ENCODE results near the gene WDFY3.

Gene WDFY3

DNA sequence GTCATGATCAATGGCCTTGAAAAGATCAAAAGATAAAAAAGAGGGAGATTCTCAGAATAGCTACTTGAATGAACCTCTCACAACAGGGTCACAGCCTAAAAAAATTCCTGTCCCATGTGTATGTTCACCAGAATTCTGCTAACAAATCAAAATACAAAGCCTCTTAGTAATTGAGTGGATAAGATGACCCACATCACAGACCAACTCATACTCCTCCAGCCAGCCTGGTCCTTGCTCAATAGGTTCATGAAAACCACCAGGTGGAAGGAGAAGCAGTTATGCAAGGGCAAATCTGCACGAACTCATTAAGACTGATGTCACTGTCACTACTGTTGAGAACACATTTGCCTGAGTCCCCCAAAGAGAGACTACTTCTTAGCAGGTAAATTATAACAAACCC is 21.5 kb downstream of the WDFY3 start:
- Histone ChIP-seq H3K4me3 (ENCODE audit: low read depth in 1 of 2, low read length in 2 of 2) (no peak overlapping the region), H3K4me1 (ENCODE audit: insufficient read depth, low read length) (peaks cover 9% of the 10 kb centered on the region), H3K36me3 (ENCODE audit: insufficient read depth, low read length) (no peaks in the 10 kb centered on the region), H3K9me3 (ENCODE audit: low read length) (no peaks in the 10 kb centered on the region), H3K27ac (ENCODE audit: low read depth, low read length) (no peak overlapping the region), H3K9ac (ENCODE audit: low read length) (no peak overlapping the region), H3K27me3 (ENCODE audit: control insufficient read depth in 1 of 2, insufficient read depth in 2 of 2, low read length in 2 of 2) (no peaks in the 10 kb centered on the region)

GRCh38 chr4:84940960-84941359 is 25.5 kb downstream of the WDFY3 start:
- Histone ChIP-seq H3K36me3 (ENCODE audit: insufficient read depth, low read length) (no peaks in the 10 kb centered on the region), H3K27ac (ENCODE audit: low read depth, low read length) (no peak overlapping the region), H3K4me1 (ENCODE audit: insufficient read depth, low read length) (peaks cover 26% of the 10 kb centered on the region), H3K9me3 (ENCODE audit: low read length) (no peaks in the 10 kb centered on the region), H3K27me3 (ENCODE audit: control insufficient read depth in 1 of 2, insufficient read depth in 2 of 2, low read length in 2 of 2) (no peaks in the 10 kb centered on the region), H3K9ac (ENCODE audit: low read length) (no peak overlapping the region), H3K4me3 (ENCODE audit: low read depth in 1 of 2, low read length in 2 of 2) (no peak overlapping the region)

- Histone ChIP-seq H3K36me3 (ENCODE audit: insufficient read depth, low read length) (no peaks in the 10 kb centered on the region), H3K4me3 (ENCODE audit: low read depth in 1 of 2, low read length in 2 of 2) (no peak overlapping the region), H3K27me3 (ENCODE audit: control insufficient read depth in 1 of 2, insufficient read depth in 2 of 2, low read length in 2 of 2) (no peaks in the 10 kb centered on the region), H3K9me3 (ENCODE audit: low read length) (no peaks in the 10 kb centered on the region), H3K9ac (ENCODE audit: low read length) (no peak overlapping the region), H3K27ac (ENCODE audit: low read depth, low read length) (no peak overlapping the region), H3K4me1 (ENCODE audit: insufficient read depth, low read length) (peaks cover 26% of the 10 kb centered on the region)
Observed at GRCh38 chr4:84939113-84939512, 27.4 kb downstream of the WDFY3 start.

GRCh38 chr4:84938316-84938715 is 28.2 kb downstream of the WDFY3 start:
- Histone ChIP-seq H3K27me3 (ENCODE audit: control insufficient read depth in 1 of 2, insufficient read depth in 2 of 2, low read length in 2 of 2) (no peaks in the 10 kb centered on the region), H3K9ac (ENCODE audit: low read length) (no peak overlapping the region), H3K4me3 (ENCODE audit: low read depth in 1 of 2, low read length in 2 of 2) (no peak overlapping the region), H3K9me3 (ENCODE audit: low read length) (no peaks in the 10 kb centered on the region), H3K4me1 (ENCODE audit: insufficient read depth, low read length) (peaks cover 26% of the 10 kb centered on the region), H3K27ac (ENCODE audit: low read depth, low read length) (no peak overlapping the region), H3K36me3 (ENCODE audit: insufficient read depth, low read length) (no peaks in the 10 kb centered on the region)

DNA sequence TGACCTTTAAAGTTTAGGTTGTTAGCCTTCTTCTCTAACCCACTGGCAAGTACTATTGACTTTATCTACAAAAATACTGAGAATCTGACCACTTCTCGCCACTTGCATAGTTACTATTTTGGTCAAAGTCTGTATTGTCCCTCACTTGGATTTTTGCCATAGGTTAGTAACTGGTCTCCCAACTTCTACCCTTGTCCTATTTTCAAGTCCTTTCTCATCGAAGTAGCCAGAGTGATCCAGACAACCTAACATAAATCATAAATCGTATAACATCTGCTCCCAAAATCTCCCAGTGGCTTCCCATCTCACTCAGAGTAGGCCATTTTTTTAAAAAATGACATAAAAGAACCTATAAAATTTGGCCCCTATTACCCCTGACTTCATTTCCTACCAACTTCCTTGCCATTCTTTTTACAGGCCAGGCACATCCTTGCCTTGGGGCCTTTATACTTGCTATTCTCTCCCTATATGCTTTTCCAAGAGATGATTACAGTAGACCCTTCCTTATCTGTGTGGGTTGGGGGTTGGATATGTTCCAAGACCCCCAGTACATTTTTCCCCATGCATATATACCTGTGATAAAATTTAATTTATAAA is 29.0 kb downstream of the WDFY3 start:
- peaks cover 26% of the 10 kb centered on the region for H3K4me1 ChIP-seq (ENCODE audit: insufficient read depth, low read length)
- no peak overlapping the region for H3K9ac ChIP-seq (ENCODE audit: low read length)
- H3K36me3 ChIP-seq (ENCODE audit: insufficient read depth, low read length): no peaks in the 10 kb centered on the region
- H3K4me3 ChIP-seq (ENCODE audit: low read depth in 1 of 2, low read length in 2 of 2): no peak overlapping the region
- no peak overlapping the region for H3K27ac ChIP-seq (ENCODE audit: low read depth, low read length)
- no peaks in the 10 kb centered on the region for H3K9me3 ChIP-seq (ENCODE audit: low read length)
- no peaks in the 10 kb centered on the region for H3K27me3 ChIP-seq (ENCODE audit: control insufficient read depth in 1 of 2, insufficient read depth in 2 of 2, low read length in 2 of 2)

DNA sequence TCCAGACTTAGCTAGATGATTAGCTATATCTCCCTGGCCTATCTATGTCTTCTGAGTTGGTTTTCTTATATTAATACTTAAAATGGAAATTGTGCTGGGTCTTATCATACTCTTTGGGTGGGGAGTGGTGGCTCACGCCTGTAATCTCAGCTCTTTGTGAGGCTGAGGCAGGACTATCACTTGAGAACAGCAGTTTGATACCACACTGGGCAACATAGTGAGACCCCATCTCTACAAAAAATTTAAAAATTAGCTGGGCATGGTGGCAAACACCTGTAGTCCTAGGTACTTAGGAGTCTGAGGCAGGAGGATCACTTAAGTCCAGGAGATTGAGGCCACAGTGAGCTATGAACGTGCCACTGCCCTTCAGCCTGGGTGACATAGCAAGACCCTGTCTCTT is 30.4 kb downstream of the WDFY3 start:
- Histone ChIP-seq H3K36me3 (ENCODE audit: insufficient read depth, low read length) (peaks cover 9% of the 10 kb centered on the region), H3K4me3 (ENCODE audit: low read depth in 1 of 2, low read length in 2 of 2) (no peak overlapping the region), H3K4me1 (ENCODE audit: insufficient read depth, low read length) (peaks cover 26% of the 10 kb centered on the region), H3K9ac (ENCODE audit: low read length) (no peak overlapping the region), H3K27me3 (ENCODE audit: control insufficient read depth in 1 of 2, insufficient read depth in 2 of 2, low read length in 2 of 2) (no peaks in the 10 kb centered on the region), H3K9me3 (ENCODE audit: low read length) (no peaks in the 10 kb centered on the region), H3K27ac (ENCODE audit: low read depth, low read length) (no peak overlapping the region)

GRCh38 chr4:84932462-84932861 is 34.0 kb downstream of the WDFY3 start:
- Histone ChIP-seq H3K27me3 (ENCODE audit: control insufficient read depth in 1 of 2, insufficient read depth in 2 of 2, low read length in 2 of 2) (no peaks in the 10 kb centered on the region), H3K4me3 (ENCODE audit: low read depth in 1 of 2, low read length in 2 of 2) (no peak overlapping the region), H3K9me3 (ENCODE audit: low read length) (no peaks in the 10 kb centered on the region), H3K4me1 (ENCODE audit: insufficient read depth, low read length) (peaks cover 7% of the 10 kb centered on the region), H3K36me3 (ENCODE audit: insufficient read depth, low read length) (peaks cover 15% of the 10 kb centered on the region), H3K27ac (ENCODE audit: low read depth, low read length) (no peak overlapping the region), H3K9ac (ENCODE audit: low read length) (no peak overlapping the region)

GRCh38 chr4:84931961-84932360 is 34.5 kb downstream of the WDFY3 start:
- Histone ChIP-seq H3K4me1 (ENCODE audit: insufficient read depth, low read length) (peaks cover 2% of the 10 kb centered on the region), H3K4me3 (ENCODE audit: low read depth in 1 of 2, low read length in 2 of 2) (no peak overlapping the region), H3K27ac (ENCODE audit: low read depth, low read length) (no peak overlapping the region), H3K9ac (ENCODE audit: low read length) (no peak overlapping the region), H3K27me3 (ENCODE audit: control insufficient read depth in 1 of 2, insufficient read depth in 2 of 2, low read length in 2 of 2) (no peaks in the 10 kb centered on the region), H3K36me3 (ENCODE audit: insufficient read depth, low read length) (peaks cover 15% of the 10 kb centered on the region), H3K9me3 (ENCODE audit: low read length) (no peaks in the 10 kb centered on the region)

GRCh38 chr4:84931274-84931673 is 35.2 kb downstream of the WDFY3 start:
- Histone ChIP-seq H3K27me3 (ENCODE audit: control insufficient read depth in 1 of 2, insufficient read depth in 2 of 2, low read length in 2 of 2) (no peaks in the 10 kb centered on the region), H3K27ac (ENCODE audit: low read depth, low read length) (no peak overlapping the region), H3K9me3 (ENCODE audit: low read length) (no peaks in the 10 kb centered on the region), H3K36me3 (ENCODE audit: insufficient read depth, low read length) (peaks cover 15% of the 10 kb centered on the region), H3K4me1 (ENCODE audit: insufficient read depth, low read length) (no peaks in the 10 kb centered on the region), H3K4me3 (ENCODE audit: low read depth in 1 of 2, low read length in 2 of 2) (no peak overlapping the region), H3K9ac (ENCODE audit: low read length) (no peak overlapping the region)

- H3K27ac ChIP-seq (ENCODE audit: low read depth, low read length): no peak overlapping the region
- no peaks in the 10 kb centered on the region for H3K4me1 ChIP-seq (ENCODE audit: insufficient read depth, low read length)
- H3K9ac ChIP-seq (ENCODE audit: low read length): no peak overlapping the region
- no peaks in the 10 kb centered on the region for H3K9me3 ChIP-seq (ENCODE audit: low read length)
- peaks cover 15% of the 10 kb centered on the region for H3K36me3 ChIP-seq (ENCODE audit: insufficient read depth, low read length)
- no peaks in the 10 kb centered on the region for H3K27me3 ChIP-seq (ENCODE audit: control insufficient read depth in 1 of 2, insufficient read depth in 2 of 2, low read length in 2 of 2)
- H3K4me3 ChIP-seq (ENCODE audit: low read depth in 1 of 2, low read length in 2 of 2): no peak overlapping the region
Observed at GRCh38 chr4:84928089-84928488, 38.4 kb downstream of the WDFY3 start.

- H3K9me3 ChIP-seq (ENCODE audit: low read length): no peaks in the 10 kb centered on the region
- H3K4me1 ChIP-seq (ENCODE audit: insufficient read depth, low read length): no peaks in the 10 kb centered on the region
- H3K9ac ChIP-seq (ENCODE audit: low read length): no peak overlapping the region
- H3K4me3 ChIP-seq (ENCODE audit: low read depth in 1 of 2, low read length in 2 of 2): no peak overlapping the region
- no peak overlapping the region for H3K27ac ChIP-seq (ENCODE audit: low read depth, low read length)
- H3K36me3 ChIP-seq (ENCODE audit: insufficient read depth, low read length): peaks cover 15% of the 10 kb centered on the region
- H3K27me3 ChIP-seq (ENCODE audit: control insufficient read depth in 1 of 2, insufficient read depth in 2 of 2, low read length in 2 of 2): no peaks in the 10 kb centered on the region
Observed at GRCh38 chr4:84927428-84927827, 39.1 kb downstream of the WDFY3 start.

DNA sequence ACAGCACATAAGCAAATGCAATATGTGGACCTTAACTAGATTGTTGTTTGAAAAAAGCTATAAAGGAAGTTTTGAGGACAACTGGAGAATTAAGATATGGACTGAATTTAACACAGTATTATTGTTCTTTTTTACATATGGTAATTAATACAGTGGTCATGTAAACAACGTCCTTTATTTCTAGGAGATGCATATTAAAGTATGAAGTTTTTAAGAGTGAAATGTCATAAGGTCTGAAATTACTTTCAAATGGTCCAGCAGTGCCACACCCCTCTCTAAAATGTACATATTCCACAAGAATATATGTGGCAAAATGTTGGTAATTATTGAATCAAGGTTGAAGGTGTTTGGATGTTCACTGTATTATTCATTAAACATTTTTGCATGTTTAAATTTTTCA is 40.9 kb downstream of the WDFY3 start:
- no peaks in the 10 kb centered on the region for H3K27me3 ChIP-seq (ENCODE audit: control insufficient read depth in 1 of 2, insufficient read depth in 2 of 2, low read length in 2 of 2)
- H3K4me1 ChIP-seq (ENCODE audit: insufficient read depth, low read length): no peaks in the 10 kb centered on the region
- H3K4me3 ChIP-seq (ENCODE audit: low read depth in 1 of 2, low read length in 2 of 2): no peak overlapping the region
- H3K9ac ChIP-seq (ENCODE audit: low read length): no peak overlapping the region
- H3K36me3 ChIP-seq (ENCODE audit: insufficient read depth, low read length): peaks cover 5% of the 10 kb centered on the region
- H3K9me3 ChIP-seq (ENCODE audit: low read length): no peaks in the 10 kb centered on the region
- no peak overlapping the region for H3K27ac ChIP-seq (ENCODE audit: low read depth, low read length)

Measured in muscle layer of colon (tissue), 2 donors.